ENCODE data around the gene SPATA21. TPM values are rescaled to one million over a fixed set of nuclear protein-coding genes. Genes with fewer than 3 reads are reported as not detected.

Gene SPATA21
- total and polyA plus RNA-seq, 10 of the 15 experiments (the other 5 are each of a cell fraction or from before 2014, with no cell fraction given): 0.05 to 1.1 (median 0.24) TPM; not detected in 1

DNA sequence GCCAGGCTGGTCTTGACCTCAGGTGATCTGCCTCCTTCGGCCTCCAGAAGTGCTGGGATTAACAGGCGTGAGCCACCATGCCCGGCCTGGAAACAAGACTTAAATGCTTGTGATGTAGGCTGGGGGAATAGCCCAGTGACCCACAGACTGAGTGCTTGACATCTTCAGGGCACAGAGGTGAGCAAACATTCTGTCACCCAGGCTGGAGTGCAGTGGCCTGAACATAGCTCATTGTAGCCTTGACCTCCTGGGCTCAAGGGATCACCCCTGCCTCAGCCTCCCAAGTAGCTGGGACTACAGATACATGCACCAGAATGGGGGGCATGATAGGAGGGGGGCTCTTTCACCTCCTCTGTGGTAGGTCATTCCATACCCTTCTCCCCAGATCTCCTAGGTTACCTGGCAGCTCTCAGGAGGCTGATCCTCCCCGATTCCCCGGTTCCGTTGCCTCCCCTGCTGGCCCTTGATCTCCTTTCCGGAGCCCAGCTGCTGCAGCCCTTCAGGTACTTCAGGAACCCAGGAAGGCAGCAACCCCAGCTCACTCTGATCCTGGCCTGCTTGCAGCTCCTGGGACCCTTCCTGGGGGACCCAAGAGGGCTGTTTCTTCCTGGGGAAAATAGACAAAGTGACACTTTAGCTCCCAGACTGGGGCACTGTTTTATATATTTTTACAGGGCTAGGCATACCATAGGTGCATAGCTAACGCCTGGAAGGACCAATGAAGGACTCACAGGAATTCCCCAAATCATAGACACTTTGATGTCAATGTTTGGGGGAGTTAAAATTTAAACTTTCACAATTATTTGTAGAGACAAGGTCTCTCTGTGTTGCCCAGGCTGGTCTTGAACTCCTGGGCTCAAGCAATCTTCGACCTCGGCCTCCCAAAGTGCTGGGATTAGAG is 11.8 kb downstream of the SPATA21 start:
- intact Hi-C loops (cut with micrococcal nuclease; ENCODE audit: unreplicated experiment): no loop called here
- Histone ChIP-seq H3K27ac (ENCODE audit: control insufficient read depth, insufficient read depth) (no peak overlapping the region), H2AFZ (ENCODE audit: control insufficient read depth, low read depth, low read length) (no peak overlapping the region), H3K27me3 (replicated peaks in 1 of 2; ENCODE audit: control insufficient read depth in 2 of 2, insufficient read depth in 2 of 2, low read length in 1 of 2) (no peaks in the 10 kb centered on the region), H3K9ac (ENCODE audit: control insufficient read depth, insufficient read depth, low read length) (no peak overlapping the region), H3K79me2 (ENCODE audit: control insufficient read depth, insufficient read depth, low read length) (no peaks in the 10 kb centered on the region), H3K9me3 (replicated peaks; ENCODE audit: control insufficient read depth, insufficient read depth, low read length) (no peaks in the 10 kb centered on the region), H4K20me1 (ENCODE audit: control insufficient read depth, insufficient read depth) (no peaks in the 10 kb centered on the region), H3K4me2 (ENCODE audit: control insufficient read depth, insufficient read depth) (no peak overlapping the region), H3K36me3 (ENCODE audit: control insufficient read depth in 2 of 2, insufficient read depth in 2 of 2, low read length in 1 of 2) (no peaks in the 10 kb centered on the region), H3K4me1 (ENCODE audit: control insufficient read depth, insufficient read depth, low read length) (peaks cover 15% of the 10 kb centered on the region), H3K4me3 (no peak overlapping the region)
- 80% methylated on average over 10 of the region's 10 CpGs for WGBS (ENCODE audit: insufficient coverage, insufficient replicate concordance, low lambda C conversion rate, missing lambda C conversion rate)
- in situ Hi-C loops (cut with MboI): no loop called here
- FAIRE-seq (no peak), DNase-seq (ENCODE audit: low read depth, low spot score) (no peak), ATAC-seq (peak; percentile 20; the same call in 2 of the 3 replicates)
- SMC1A ChIA-PET (ENCODE audit: uncharacterized antibody, unreplicated experiment): interaction anchor here (0.8 to 2.5 kb wide), 11 partner anchors 10 to 56 kb away, joined by 3 to 9 read pairs (median 4); partner anchors contain the start of genes NECAP2 and SPATA21
- no TSS peak for BruUV-seq (replicated peaks)
- POLR2A ChIA-PET: interaction anchor here (0.6 to 2.3 kb wide), 5 partner anchors 10 to 60 kb away, joined by 3 to 7 read pairs (median 4); no protein-coding TSS in a partner anchor
- RAD21 ChIA-PET (ENCODE audit: unreplicated experiment): interaction anchor here (0.9 to 1.7 kb wide), 4 partner anchors 15 to 58 kb away, joined by 3 to 7 read pairs (median 4); partner anchors contain the start of genes NECAP2 and SZRD1
- CTCF ChIA-PET: interaction anchor here (0.9 to 5.3 kb wide), 7 partner anchors 10 to 347 kb away, joined by 3 to 40 read pairs (median 3); partner anchors contain the start of genes NECAP2 and SPATA21
- TF ChIP-seq, protein P1, sequence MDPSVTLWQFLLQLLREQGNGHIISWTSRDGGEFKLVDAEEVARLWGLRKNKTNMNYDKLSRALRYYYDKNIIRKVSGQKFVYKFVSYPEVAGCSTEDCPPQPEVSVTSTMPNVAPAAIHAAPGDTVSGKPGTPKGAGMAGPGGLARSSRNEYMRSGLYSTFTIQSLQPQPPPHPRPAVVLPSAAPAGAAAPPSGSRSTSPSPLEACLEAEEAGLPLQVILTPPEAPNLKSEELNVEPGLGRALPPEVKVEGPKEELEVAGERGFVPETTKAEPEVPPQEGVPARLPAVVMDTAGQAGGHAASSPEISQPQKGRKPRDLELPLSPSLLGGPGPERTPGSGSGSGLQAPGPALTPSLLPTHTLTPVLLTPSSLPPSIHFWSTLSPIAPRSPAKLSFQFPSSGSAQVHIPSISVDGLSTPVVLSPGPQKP (IDR thresholded peaks at IDR 0.05; ENCODE audit: low read depth, low read length): no peak
- TF ChIP-seq KLF5 (IDR thresholded peaks at IDR 0.05; ENCODE audit: partially characterized antibody): no peak
- TF ChIP-seq, protein P2, sequence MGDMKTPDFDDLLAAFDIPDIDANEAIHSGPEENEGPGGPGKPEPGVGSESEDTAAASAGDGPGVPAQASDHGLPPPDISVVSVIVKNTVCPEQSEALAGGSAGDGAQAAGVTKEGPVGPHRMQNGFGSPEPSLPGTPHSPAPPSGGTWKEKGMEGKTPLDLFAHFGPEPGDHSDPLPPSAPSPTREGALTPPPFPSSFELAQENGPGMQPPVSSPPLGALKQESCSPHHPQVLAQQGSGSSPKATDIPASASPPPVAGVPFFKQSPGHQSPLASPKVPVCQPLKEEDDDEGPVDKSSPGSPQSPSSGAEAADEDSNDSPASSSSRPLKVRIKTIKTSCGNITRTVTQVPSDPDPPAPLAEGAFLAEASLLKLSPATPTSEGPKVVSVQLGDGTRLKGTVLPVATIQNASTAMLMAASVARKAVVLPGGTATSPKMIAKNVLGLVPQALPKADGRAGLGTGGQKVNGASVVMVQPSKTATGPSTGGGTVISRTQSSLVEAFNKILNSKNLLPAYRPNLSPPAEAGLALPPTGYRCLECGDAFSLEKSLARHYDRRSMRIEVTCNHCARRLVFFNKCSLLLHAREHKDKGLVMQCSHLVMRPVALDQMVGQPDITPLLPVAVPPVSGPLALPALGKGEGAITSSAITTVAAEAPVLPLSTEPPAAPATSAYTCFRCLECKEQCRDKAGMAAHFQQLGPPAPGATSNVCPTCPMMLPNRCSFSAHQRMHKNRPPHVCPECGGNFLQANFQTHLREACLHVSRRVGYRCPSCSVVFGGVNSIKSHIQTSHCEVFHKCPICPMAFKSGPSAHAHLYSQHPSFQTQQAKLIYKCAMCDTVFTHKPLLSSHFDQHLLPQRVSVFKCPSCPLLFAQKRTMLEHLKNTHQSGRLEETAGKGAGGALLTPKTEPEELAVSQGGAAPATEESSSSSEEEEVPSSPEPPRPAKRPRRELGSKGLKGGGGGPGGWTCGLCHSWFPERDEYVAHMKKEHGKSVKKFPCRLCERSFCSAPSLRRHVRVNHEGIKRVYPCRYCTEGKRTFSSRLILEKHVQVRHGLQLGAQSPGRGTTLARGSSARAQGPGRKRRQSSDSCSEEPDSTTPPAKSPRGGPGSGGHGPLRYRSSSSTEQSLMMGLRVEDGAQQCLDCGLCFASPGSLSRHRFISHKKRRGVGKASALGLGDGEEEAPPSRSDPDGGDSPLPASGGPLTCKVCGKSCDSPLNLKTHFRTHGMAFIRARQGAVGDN (IDR thresholded peaks at IDR 0.05): no peak
- TF ChIP-seq, protein P3, sequence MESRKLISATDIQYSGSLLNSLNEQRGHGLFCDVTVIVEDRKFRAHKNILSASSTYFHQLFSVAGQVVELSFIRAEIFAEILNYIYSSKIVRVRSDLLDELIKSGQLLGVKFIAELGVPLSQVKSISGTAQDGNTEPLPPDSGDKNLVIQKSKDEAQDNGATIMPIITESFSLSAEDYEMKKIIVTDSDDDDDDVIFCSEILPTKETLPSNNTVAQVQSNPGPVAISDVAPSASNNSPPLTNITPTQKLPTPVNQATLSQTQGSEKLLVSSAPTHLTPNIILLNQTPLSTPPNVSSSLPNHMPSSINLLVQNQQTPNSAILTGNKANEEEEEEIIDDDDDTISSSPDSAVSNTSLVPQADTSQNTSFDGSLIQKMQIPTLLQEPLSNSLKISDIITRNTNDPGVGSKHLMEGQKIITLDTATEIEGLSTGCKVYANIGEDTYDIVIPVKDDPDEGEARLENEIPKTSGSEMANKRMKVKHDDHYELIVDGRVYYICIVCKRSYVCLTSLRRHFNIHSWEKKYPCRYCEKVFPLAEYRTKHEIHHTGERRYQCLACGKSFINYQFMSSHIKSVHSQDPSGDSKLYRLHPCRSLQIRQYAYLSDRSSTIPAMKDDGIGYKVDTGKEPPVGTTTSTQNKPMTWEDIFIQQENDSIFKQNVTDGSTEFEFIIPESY (IDR thresholded peaks at IDR 0.05): no peak
- no peak for TF ChIP-seq PAX8 (IDR thresholded peaks at IDR 0.05)
- TF ChIP-seq PML (IDR thresholded peaks at IDR 0.05; ENCODE audit: low read length): no peak
- TF ChIP-seq IKZF1 (conservative IDR thresholded peaks at IDR 0.05): no peak
- TF ChIP-seq, protein P4, sequence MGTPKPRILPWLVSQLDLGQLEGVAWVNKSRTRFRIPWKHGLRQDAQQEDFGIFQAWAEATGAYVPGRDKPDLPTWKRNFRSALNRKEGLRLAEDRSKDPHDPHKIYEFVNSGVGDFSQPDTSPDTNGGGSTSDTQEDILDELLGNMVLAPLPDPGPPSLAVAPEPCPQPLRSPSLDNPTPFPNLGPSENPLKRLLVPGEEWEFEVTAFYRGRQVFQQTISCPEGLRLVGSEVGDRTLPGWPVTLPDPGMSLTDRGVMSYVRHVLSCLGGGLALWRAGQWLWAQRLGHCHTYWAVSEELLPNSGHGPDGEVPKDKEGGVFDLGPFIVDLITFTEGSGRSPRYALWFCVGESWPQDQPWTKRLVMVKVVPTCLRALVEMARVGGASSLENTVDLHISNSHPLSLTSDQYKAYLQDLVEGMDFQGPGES (IDR thresholded peaks at IDR 0.05): no peak
- no peak for TF ChIP-seq EP300 (IDR thresholded peaks at IDR 0.05; ENCODE audit: borderline replicate concordance in 1 of 2, control insufficient read depth in 1 of 2, low read depth in 2 of 2, low read length in 2 of 2)
- TF ChIP-seq HCFC1 (IDR thresholded peaks at IDR 0.05; ENCODE audit: low read length): no peak

All from GM12878 (cell line).